HG02759 (cell line): Measurements from ENCODE around the gene TANGO6.
A peak's percentile ranks its signal among the peaks of the same experiment; 100 is the strongest.
"Not testable (repeated sequence)": the region's sequence is repeated elsewhere in the genome, so short reads cannot be mapped to it uniquely, and the experiment has no call there.

ENCODE experiments used
- ATAC-seq: cut with Tn5 transposase; IDR thresholded peaks from one replicate; pipeline ENCODE4 v1.9.1; 2021; ENCODE audit warnings: mild to moderate bottlenecking, moderate library complexity; ENCODE audit not compliant: unreplicated experiment

TANGO6 gene

GRCh38 chr16:69114346-69114975, 271.1 kb downstream of the TANGO6 start:
- no peak for ATAC-seq

GRCh38 chr16:69114976-69115355, 271.6 kb downstream of the TANGO6 start:
- ATAC-seq, result no peak

GRCh38 chr16:69115361-69115760, 272.0 kb downstream of the TANGO6 start:
- ATAC-seq, result no peak

- no peak for ATAC-seq
Measured at GRCh38 chr16:69115837-69116236, 272.5 kb downstream of the TANGO6 start.

GRCh38 chr16:69116256-69116875, 273.0 kb downstream of the TANGO6 start:
- ATAC-seq, result no peak

DNA sequence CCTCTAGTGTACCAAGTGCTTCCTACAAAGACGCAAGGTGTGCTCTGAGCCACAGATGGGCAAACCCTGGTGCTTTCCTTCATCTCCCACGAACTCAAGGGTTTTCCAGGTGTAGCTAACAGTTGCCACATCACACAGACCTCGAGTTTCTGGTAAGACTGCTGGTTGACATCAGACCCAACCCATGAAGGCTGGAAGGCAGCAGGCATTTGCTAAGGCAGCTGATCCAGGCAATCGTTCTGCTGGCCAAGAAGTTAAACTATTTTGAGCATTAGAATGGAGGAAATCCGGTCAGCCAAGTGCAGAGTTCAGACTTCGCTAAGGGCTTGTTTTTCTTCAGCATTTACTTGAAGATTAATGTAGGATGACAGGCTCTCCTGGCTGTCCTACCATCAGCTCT, 273.6 kb downstream of the TANGO6 start:
- no peak for ATAC-seq

DNA sequence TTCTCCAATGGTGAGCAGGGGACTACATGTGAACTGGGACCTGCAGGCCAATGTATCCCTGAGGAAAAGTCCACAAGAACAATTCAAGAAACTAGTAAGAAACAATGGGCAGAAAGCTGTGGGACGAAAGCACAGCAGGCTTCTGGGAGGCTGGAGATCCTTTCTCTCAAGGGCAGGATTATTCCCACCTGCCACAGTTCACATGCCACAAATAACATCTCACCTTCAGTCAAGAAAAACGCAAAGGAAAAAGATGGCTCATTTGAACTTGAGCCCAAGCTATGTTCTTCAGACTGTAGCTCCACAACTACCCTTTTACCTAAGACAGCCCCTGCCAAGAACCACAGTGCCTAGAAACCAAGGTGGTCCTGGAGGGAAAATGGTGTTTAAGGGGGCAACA, 275.1 kb downstream of the TANGO6 start:
- ATAC-seq, result no peak

- no peak for ATAC-seq
Measured at GRCh38 chr16:69118994-69119393, 275.7 kb downstream of the TANGO6 start.

- no peak for ATAC-seq
Measured at GRCh38 chr16:69119536-69119935, 276.2 kb downstream of the TANGO6 start.

DNA sequence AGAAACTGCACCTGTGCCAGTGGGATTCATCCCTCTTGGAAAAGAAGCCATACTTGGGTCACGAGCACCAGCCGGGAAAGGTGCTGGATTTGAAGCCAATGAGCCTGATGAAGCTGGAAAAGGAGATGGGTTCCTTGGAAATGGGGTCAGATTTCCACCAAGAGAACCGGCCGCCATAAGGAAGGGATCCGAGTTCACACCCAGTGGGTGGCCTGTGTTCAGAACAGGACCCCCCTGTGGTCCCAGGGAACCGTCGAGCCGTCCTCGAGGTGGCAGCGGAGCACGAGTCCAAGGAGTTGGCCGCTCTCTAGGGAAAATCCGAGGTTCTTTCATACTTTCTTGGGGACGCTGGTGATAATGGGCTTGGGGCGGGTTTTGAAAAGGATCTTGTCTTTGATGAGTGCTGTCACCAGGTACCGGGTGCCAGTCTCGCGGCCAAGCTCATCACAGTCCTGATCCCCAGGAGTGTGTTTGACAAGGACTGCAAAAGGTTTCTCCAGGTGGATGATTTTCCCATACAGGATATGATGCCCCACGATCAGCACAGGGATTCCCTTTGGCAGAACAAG, 276.8 kb downstream of the TANGO6 start:
- no peak for ATAC-seq

DNA sequence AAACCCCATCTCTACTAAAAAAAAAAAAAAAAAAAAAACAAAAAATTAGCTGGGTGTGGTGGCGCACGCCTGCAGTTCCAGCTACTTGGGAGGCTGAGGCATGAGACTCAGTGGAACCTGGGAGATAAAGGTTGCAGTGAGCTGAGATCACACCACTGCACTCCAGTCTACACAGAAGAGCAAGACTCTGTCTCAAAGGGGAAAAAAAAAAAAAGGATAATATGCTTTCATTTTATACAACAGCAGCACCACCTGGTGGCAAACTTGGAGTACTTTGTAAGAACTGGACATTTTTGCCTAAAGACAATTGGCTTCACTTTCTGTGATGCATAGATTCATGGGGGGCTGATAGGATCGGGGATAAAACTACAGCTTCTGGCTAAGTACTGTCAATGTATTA, 280.6 kb downstream of the TANGO6 start:
- ATAC-seq, result no peak

DNA sequence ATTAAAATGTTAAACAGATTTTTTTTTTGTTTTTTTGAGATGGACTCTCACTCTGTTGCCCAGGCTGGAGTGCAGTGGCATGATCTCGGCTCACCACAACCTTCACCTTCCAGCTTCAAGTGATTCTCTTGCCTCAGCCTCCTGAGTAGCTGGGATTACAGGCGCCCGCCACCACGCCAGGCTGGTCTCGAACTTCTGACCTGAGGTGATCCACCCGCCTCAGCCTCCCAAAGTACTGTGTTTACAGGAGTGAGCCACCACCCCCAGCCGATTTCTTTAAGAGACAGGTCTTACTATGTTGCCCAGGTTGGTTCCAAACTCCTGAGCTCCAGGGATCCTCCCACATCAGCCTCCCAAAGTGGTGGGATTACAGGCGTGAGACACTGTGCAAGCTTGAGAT, 281.1 kb downstream of the TANGO6 start:
- not testable (repeated sequence) for ATAC-seq

GRCh38 chr16:69124961-69125360, 281.6 kb downstream of the TANGO6 start:
- not testable (repeated sequence) for ATAC-seq

DNA sequence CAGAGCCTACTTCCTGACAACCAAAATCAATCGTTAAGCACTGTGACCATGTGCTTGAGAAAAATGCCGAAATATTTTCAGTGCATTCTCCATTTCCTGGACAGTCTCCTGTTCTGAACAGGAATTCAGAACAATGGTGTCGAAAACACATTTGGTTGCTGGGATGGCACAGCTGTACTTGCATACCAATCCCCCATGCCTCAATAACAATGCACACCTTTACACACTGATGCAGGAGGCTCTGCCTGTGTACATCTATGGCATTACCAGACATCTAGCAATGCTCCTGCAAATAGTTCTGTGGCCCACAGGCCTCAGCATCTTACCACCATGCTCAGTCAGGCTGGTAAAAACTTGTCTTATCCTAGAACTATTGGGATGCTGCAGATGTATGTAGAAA, 282.9 kb downstream of the TANGO6 start:
- no peak for ATAC-seq

GRCh38 chr16:69126801-69127200, 283.5 kb downstream of the TANGO6 start:
- not testable (repeated sequence) for ATAC-seq

DNA sequence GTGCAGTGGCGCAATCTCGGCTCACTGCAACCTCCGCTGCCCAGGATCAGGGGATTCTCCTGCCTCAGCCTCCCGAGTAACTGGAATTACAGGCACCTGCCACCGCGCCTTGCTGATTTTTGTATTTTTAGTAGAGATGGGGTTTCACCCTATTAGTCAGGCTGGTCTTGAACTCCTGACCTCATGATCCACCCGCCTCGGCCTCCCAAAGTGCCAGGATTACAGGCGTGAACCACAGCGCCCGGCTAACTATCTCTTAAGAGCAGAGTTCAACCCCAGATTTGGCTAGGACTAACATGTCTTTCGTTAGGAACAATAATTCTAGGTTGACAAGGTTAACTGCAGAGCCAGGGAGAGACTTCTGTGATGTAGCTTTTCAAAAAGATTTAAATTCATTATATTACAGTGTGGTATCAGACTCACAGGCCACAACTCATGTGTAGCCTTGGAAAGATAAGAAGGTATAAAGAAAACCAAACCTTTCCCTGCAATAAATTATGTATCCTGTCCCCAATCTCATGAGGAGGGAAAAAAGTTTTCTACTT, 284.7 kb downstream of the TANGO6 start:
- ATAC-seq, result no peak

GRCh38 chr16:69130461-69130860, 287.1 kb downstream of the TANGO6 start:
- no peak for ATAC-seq

- no peak for ATAC-seq
Measured at GRCh38 chr16:69131167-69131838, 288.0 kb downstream of the TANGO6 start.

DNA sequence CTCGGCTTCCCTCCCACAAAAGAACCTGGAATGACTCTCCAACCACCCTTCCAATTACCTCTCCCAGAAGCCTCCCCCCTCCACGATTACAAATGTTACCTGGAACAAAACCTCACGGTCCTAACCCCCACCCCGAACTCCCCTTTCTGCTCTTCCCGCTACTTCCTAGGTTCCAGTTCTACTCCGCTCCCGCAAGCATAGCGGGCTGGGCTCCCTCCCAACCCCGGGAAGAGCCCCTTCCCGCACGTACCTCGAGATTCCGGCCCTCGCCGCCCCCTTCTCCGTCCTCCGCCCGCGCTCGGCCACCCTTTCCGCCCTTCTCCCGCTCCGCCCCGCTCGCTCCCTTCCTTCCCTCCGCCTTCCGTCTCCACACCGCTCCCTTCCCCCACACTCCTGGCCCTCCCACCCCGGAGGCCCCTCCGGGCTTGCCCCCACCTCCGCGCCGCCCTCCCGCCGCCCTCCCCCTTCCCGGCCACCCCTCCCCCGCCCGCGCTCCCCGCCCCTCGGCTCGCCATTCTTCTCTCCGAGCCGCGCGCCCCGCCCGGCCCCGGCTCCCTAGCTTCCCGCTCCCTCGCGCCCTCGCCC, 288.6 kb downstream of the TANGO6 start:
- ATAC-seq, result peak; percentile 54

DNA sequence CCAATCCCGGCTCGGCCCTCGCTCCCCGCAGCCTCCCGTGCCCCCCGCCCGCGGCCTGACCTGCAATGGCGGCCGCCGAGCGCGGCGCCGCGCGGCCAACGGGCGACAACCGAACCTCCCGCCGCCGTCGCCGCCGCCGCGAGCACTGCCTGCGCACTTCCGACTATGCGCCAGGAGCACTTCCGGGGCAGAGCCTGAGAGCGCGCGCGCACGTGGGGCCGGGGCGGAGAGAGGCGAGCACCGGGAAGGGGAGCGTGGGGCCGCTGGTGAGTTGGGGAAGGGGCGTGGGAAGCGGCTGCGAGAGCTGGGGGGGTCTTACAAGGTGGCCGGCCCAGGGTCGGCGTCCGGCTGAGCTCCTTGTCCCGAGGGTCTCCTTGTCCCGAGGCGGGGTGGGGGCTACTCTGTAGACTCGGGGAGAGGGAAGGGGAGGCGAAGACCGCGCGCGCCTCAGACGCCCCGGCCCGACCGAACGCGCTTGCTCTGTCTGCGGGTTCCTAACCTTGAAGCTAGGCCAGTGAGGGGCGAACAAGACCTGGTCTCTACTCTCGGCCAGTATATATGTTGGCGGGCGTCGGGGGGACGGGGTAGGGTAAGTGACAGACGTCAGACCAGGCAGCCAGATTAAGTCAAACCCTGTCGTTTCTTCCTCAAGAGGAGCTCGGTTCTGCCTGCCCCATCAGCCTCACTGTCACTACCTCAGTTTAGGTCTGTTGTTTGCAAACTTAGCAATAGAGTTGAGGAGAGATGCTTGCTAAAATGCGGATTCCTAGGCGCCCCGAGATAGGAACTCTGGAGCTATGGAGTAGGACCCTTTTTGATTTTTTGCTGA, 289.3 kb downstream of the TANGO6 start, which contains the start of the genes CHTF8 and UTP4:
Gene CHTF8 (minus strand): TSS at position 165 of the 829 bp plus-strand sequence. CDS start 11,130 bp downstream, outside the sequence.
Gene UTP4 (plus strand): TSS at position 226 of the 829 bp plus-strand sequence. CDS start 811 bp downstream, outside the sequence.
- peak; percentile 93 for ATAC-seq
